ENCODE measurements around the gene MCOLN1.

The MCOLN1 gene

GRCh38 chr19:7579182-7579581 is 56.8 kb downstream of the MCOLN1 start:
- no peak for DNase-seq

GRCh38 chr19:7582446-7582845 is 60.0 kb downstream of the MCOLN1 start:
- DNase-seq, result no peak
